K562 (cell line): ENCODE results near the gene ASS1. TPM values are rescaled to one million over a fixed set of nuclear protein-coding genes. Genes with fewer than 3 reads are reported as not detected.

ENCODE experiments used
- BRD9 ChIP-seq: fragments of 450-650 bp; IDR thresholded peaks from 2 replicates; pipeline ENCODE4 v1.6.1; 2018; ENCODE audit warnings: low read depth; ENCODE audit not compliant: partially characterized antibody
- ELF2 ChIP-seq: fragments of 250-450 bp; sonication (Bioruptor Pico); IDR thresholded peaks from 2 replicates; pipeline ENCODE4 v1.5.0; 2021; ENCODE audit warnings: mild to moderate bottlenecking
- GTF2E2 ChIP-seq: fragments of 200-800 bp; sonication (Bioruptor generic); IDR thresholded peaks from 2 replicates; pipeline ENCODE4 v1.6.1; 2016; ENCODE audit warnings: missing genetic modification characterization, missing compliant biosample characterization
- HNRNPUL1 ChIP-seq: fragments of 200-400 bp; formaldehyde crosslinking; IDR thresholded peaks from 2 replicates; pipeline ENCODE4 v1.6.1; 2017; ENCODE audit warnings: low read length
- MECOM ChIP-seq: fragments of 250-450 bp; sonication (Bioruptor Pico); IDR thresholded peaks from 2 replicates; pipeline ENCODE4 v1.8.0; 2022; ENCODE audit warnings: inconsistent platforms
- MIER1 ChIP-seq: fragments of 450-650 bp; IDR thresholded peaks from 2 replicates; pipeline ENCODE4 v1.6.1; 2016; ENCODE audit warnings: antibody characterized with exemption, mild to moderate bottlenecking, low read depth
- RHOXF2B ChIP-seq: fragments of 250-450 bp; sonication (Bioruptor Pico); conservative IDR thresholded peaks from 2 replicates; pipeline ENCODE4 v1.5.1; 2021
- SIRT6 ChIP-seq: IDR thresholded peaks from one replicate; pipeline ENCODE4 v1.6.1; 2012; ENCODE audit warnings: low read depth, mild to moderate bottlenecking, control low read depth, inconsistent platforms, low read length, moderate library complexity
- polyA plus RNA-seq, 8 experiments: library from polyadenylated mRNA; depleted of rRNA in 4 of 8; stranded (reverse) in 5 of 8; unstranded in 3 of 8; fragments of >200 nt; fragmentation: Nextera tagmentation in 2 of 8; fragmentation: Illumina TruSeq in 1 of 8; extraction: Ambion mirVana in 2 of 8; extraction: Trizol in 1 of 8; gene quantifications; 2 replicates each; pipeline versions ENCODE4 v1.2.1 to v1.2.3, GENCODE V29; 2011 to 2014; ENCODE audit warnings: inconsistent platforms in 1 of 8, missing spikeins in 1 of 8
- total RNA-seq, 7 experiments: library from RNA; depleted of rRNA in 6 of 7; stranded (reverse); fragments of >200 nt in 6 of 7; fragmentation: Illumina TruSeq in 2 of 7; extraction: Trizol in 2 of 7; gene quantifications; 2 replicates each; pipeline versions ENCODE4 v1.2.1 to v1.2.3, GENCODE V29; 2011 to 2021; ENCODE audit warnings: low replicate concordance in 1 of 7
- TF ChIP-seq, protein P1 (sequence below): fragments of 150-350 bp; IDR thresholded peaks from 2 replicates; pipeline ENCODE4 v1.6.1; 2014; ENCODE audit warnings: low read depth, mild to moderate bottlenecking, low read length, borderline replicate concordance
- TF ChIP-seq, protein P2 (sequence below): fragments of 250-450 bp; sonication (Bioruptor Pico); IDR thresholded peaks from 2 replicates; pipeline ENCODE4 v1.8.0; 2022; ENCODE audit warnings: inconsistent platforms, mild to moderate bottlenecking, moderate library complexity, borderline replicate concordance
- TF ChIP-seq, protein P3 (sequence below): fragments of 450-650 bp; IDR thresholded peaks from 2 replicates; pipeline ENCODE4 v1.7.0; 2016; ENCODE audit warnings: borderline replicate concordance
- TF ChIP-seq, protein P4 (sequence below): fragments of 250-450 bp; sonication (Bioruptor Pico); IDR thresholded peaks from 2 replicates; pipeline ENCODE4 v1.5.0; 2021; ENCODE audit warnings: mild to moderate bottlenecking, borderline replicate concordance
- TF ChIP-seq, protein P5 (sequence below), 3 experiments: fragments of 200-800 bp in 1 of 3; fragments of 250-450 bp in 1 of 3; fragments of 450-650 bp in 1 of 3; sonication (Bioruptor Pico) in 1 of 3; sonication (Bioruptor generic) in 1 of 3; formaldehyde crosslinking in 1 of 3; IDR thresholded peaks; 2 replicates each; pipeline versions ENCODE4 v1.6.1 to v1.8.0; 2016 to 2022; ENCODE audit warnings: mild to moderate bottlenecking in 2 of 3, missing genetic modification characterization in 2 of 3, missing compliant biosample characterization in 1 of 3, moderate library complexity in 1 of 3

Gene ASS1
- total and polyA plus RNA-seq, 9 of the 15 experiments (the other 6 are each of a cell fraction or from before 2014, with no cell fraction given): 1.5 to 5.7 (median 3.7) TPM

DNA sequence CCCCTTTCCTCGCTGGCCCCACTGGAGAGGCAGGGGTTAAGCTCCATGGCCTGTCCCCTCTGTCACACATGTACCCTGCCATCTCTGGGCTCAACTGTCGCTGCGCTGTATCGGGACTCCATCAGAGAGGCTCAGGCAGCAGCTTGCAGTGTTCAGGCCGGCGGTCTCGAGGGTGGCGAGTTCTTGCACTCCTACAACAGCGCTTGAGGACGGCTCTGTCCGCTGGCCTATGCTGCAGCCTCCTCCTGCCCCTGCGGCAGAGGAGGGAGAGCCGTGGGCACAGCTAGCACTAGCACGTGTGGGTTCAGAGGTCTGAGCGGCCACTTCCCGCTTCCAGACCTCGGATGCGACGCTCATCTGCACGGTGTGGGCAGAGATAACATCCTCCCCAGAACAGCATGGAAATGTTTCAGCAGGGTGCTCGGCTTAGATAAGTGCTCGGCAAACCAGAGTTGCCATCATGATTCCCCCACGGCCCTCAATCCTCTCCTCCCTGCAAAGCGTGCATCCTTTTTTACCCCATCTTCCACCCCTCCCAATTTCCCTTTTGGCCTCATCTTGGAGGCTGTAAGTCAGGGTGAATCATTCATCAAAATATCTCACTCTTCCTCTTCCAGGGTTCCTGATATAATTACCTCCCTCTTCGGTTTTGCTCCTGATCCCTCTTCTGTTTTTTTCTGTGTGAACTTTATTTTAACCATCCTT is 92.7 kb downstream of the ASS1 start (continued):
- TF ChIP-seq GTF2E2 (no peak), ELF2 (CRISPR knock-in tag) (no peak), MECOM (CRISPR knock-in tag) (peak; percentile 84), SIRT6 (no peak), BRD9 (peak; percentile 72), RHOXF2B (no peak), HNRNPUL1 (no peak), MIER1 (0 out of 2 replicates have a peak, but pooled peaks have one; percentile 36)
- TF ChIP-seq, protein P1, sequence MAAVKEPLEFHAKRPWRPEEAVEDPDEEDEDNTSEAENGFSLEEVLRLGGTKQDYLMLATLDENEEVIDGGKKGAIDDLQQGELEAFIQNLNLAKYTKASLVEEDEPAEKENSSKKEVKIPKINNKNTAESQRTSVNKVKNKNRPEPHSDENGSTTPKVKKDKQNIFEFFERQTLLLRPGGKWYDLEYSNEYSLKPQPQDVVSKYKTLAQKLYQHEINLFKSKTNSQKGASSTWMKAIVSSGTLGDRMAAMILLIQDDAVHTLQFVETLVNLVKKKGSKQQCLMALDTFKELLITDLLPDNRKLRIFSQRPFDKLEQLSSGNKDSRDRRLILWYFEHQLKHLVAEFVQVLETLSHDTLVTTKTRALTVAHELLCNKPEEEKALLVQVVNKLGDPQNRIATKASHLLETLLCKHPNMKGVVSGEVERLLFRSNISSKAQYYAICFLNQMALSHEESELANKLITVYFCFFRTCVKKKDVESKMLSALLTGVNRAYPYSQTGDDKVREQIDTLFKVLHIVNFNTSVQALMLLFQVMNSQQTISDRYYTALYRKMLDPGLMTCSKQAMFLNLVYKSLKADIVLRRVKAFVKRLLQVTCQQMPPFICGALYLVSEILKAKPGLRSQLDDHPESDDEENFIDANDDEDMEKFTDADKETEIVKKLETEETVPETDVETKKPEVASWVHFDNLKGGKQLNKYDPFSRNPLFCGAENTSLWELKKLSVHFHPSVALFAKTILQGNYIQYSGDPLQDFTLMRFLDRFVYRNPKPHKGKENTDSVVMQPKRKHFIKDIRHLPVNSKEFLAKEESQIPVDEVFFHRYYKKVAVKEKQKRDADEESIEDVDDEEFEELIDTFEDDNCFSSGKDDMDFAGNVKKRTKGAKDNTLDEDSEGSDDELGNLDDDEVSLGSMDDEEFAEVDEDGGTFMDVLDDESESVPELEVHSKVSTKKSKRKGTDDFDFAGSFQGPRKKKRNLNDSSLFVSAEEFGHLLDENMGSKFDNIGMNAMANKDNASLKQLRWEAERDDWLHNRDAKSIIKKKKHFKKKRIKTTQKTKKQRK: no peak; the same call in 1 of the 2 replicates
- TF ChIP-seq, protein P2, sequence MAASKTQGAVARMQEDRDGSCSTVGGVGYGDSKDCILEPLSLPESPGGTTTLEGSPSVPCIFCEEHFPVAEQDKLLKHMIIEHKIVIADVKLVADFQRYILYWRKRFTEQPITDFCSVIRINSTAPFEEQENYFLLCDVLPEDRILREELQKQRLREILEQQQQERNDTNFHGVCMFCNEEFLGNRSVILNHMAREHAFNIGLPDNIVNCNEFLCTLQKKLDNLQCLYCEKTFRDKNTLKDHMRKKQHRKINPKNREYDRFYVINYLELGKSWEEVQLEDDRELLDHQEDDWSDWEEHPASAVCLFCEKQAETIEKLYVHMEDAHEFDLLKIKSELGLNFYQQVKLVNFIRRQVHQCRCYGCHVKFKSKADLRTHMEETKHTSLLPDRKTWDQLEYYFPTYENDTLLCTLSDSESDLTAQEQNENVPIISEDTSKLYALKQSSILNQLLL (CRISPR knock-in tag): no peak
- TF ChIP-seq, protein P3, sequence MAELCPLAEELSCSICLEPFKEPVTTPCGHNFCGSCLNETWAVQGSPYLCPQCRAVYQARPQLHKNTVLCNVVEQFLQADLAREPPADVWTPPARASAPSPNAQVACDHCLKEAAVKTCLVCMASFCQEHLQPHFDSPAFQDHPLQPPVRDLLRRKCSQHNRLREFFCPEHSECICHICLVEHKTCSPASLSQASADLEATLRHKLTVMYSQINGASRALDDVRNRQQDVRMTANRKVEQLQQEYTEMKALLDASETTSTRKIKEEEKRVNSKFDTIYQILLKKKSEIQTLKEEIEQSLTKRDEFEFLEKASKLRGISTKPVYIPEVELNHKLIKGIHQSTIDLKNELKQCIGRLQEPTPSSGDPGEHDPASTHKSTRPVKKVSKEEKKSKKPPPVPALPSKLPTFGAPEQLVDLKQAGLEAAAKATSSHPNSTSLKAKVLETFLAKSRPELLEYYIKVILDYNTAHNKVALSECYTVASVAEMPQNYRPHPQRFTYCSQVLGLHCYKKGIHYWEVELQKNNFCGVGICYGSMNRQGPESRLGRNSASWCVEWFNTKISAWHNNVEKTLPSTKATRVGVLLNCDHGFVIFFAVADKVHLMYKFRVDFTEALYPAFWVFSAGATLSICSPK: no peak
- TF ChIP-seq, protein P4, sequence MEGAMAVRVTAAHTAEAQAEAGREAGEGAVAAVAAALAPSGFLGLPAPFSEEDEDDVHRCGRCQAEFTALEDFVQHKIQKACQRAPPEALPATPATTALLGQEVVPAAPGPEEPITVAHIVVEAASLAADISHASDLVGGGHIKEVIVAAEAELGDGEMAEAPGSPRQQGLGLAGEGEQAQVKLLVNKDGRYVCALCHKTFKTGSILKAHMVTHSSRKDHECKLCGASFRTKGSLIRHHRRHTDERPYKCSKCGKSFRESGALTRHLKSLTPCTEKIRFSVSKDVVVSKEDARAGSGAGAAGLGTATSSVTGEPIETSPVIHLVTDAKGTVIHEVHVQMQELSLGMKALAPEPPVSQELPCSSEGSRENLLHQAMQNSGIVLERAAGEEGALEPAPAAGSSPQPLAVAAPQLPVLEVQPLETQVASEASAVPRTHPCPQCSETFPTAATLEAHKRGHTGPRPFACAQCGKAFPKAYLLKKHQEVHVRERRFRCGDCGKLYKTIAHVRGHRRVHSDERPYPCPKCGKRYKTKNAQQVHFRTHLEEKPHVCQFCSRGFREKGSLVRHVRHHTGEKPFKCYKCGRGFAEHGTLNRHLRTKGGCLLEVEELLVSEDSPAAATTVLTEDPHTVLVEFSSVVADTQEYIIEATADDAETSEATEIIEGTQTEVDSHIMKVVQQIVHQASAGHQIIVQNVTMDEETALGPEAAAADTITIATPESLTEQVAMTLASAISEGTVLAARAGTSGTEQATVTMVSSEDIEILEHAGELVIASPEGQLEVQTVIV: no peak
- TF ChIP-seq, protein P5, sequence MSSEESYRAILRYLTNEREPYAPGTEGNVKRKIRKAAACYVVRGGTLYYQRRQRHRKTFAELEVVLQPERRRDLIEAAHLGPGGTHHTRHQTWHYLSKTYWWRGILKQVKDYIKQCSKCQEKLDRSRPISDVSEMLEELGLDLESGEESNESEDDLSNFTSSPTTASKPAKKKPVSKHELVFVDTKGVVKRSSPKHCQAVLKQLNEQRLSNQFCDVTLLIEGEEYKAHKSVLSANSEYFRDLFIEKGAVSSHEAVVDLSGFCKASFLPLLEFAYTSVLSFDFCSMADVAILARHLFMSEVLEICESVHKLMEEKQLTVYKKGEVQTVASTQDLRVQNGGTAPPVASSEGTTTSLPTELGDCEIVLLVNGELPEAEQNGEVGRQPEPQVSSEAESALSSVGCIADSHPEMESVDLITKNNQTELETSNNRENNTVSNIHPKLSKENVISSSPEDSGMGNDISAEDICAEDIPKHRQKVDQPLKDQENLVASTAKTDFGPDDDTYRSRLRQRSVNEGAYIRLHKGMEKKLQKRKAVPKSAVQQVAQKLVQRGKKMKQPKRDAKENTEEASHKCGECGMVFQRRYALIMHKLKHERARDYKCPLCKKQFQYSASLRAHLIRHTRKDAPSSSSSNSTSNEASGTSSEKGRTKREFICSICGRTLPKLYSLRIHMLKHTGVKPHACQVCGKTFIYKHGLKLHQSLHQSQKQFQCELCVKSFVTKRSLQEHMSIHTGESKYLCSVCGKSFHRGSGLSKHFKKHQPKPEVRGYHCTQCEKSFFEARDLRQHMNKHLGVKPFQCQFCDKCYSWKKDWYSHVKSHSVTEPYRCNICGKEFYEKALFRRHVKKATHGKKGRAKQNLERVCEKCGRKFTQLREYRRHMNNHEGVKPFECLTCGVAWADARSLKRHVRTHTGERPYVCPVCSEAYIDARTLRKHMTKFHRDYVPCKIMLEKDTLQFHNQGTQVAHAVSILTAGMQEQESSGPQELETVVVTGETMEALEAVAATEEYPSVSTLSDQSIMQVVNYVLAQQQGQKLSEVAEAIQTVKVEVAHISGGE (CRISPR knock-in tag; IDR thresholded peaks at IDR 0.05): peak in 1 of 3 experiments; percentile 73; a peak in 2 of 6 replicates
